GM21529 (cell line): ENCODE measurements around the gene IFNGR1.

Experiments used
- ATAC-seq: cut with Tn5 transposase; IDR thresholded peaks from one replicate; pipeline ENCODE4 v1.9.1; 2021; ENCODE audit not compliant: unreplicated experiment

Gene IFNGR1

DNA sequence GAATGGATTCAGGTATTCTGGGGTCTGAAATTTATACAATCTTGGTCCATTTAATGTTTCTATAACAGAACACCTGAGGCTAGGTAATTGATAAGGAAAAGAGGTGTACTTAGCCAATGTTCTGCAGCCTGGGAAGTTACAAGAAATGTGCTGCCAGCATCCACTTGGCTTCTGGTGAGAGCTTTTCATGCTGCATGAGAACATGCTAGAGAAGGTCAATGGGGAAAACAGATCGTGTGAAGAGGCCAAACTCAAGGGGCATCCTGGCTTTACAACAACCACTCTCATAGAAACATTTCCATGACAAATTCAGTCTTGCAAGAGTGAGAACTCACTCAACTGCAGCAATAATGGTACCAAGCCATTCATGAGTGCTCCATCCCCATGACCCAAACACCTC lies 62.5 kb downstream of the IFNGR1 start:
- ATAC-seq: no peak

DNA sequence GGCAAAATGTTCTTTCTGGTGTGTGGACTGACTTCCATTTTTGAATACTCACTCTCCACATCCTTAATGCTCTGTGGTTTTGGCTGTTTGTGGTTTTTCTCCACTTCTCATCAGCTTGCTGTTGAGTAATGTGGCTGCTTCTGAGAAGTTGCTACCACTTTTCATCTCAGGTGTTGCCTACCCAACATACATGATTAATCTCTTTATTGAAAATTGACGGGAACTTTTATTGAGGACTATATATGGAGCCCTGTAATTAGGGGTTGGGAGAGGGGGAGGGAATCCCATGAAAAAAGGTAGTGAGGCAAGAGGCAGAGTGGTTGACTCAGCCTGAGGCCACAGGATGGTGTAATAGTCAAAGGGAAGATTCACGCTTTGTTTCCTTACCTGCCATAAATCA lies 63.4 kb downstream of the IFNGR1 start:
- ATAC-seq: no peak

DNA sequence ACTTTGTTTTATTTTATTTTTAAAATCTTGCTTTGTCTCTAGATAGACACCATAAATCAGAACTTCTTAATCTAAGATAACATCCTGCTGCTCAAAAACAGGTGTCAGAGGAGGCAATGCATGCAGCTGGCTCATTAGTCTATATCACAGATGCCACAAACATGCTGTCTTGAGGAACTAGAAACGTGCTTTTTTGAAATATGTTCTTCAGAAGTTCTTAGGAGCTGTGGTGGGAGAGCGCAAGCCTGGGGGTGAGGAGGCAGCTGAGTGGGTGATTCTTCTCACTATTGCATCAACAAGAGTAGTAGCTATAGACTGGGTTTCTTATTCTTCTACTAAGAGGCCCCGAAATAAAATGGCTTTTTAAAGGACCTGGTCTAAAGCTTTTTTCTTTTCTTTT lies 69.1 kb downstream of the IFNGR1 start:
- ATAC-seq: no peak

- ATAC-seq: no peak
Observed at GRCh38 chr6:137149035-137149393, 70.2 kb downstream of the IFNGR1 start.

DNA sequence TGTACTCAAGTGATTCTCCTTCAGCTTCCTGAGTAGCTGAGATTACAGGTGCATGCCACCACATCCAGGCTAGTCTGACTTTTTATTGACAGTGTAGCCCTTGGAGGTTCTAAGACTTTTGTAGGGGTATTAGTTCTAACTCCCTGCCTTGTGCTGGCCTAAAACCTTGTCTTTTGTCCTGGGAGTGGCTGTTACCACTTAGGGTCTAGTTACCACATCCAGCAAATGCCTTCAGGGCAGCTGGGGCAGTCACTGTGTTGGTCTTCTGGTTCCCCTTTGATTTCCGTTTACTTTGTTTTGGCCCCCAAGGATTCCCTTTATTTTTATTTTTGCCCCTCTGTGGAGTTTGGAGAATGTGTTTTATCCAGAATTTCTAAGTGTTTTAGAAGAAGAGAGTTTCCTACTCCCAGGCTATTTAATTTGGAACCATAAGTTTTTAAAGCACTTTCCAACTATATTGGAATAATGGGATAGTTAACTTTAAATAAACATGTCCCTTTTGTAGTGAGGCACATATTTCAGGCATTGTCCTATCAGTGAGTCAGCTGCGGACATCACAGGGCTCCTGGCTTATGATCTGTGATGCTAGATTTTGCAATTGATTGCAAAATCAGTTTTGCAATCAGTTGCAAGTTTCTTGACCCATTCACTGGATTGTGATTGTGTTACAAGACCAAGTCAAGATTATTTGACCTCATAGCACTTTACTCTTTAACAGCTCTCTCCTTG lies 70.7 kb downstream of the IFNGR1 start:
- ATAC-seq: no peak
